GM18909 (cell line): Measurements from ENCODE around the gene NDUFB7.

ENCODE experiments used
- ATAC-seq: cut with Tn5 transposase; IDR thresholded peaks from one replicate; pipeline ENCODE4 v1.9.1; 2021; ENCODE audit warnings: mild to moderate bottlenecking; ENCODE audit not compliant: unreplicated experiment, poor library complexity

NDUFB7 gene

GRCh38 chr19:14528419-14529253, 43.2 kb downstream of the NDUFB7 start:
- ATAC-seq, result no peak

- no peak for ATAC-seq
Measured at GRCh38 chr19:14526423-14526822, 45.4 kb downstream of the NDUFB7 start.

GRCh38 chr19:14525729-14526128, 46.1 kb downstream of the NDUFB7 start:
- no peak for ATAC-seq

GRCh38 chr19:14520543-14520942, 51.3 kb downstream of the NDUFB7 start:
- ATAC-seq, result no peak

- no peak for ATAC-seq
Measured at GRCh38 chr19:14519860-14520407, 51.9 kb downstream of the NDUFB7 start.

GRCh38 chr19:14519245-14519859, 52.5 kb downstream of the NDUFB7 start:
- ATAC-seq, result no peak

GRCh38 chr19:14517840-14518505, 53.9 kb downstream of the NDUFB7 start, which contains the start of gene DNAJB1:
DNAJB1 (minus strand) TSS chr19:14518397; CDS start chr19:14518349, 48 bp downstream.
- peak; percentile 75 for ATAC-seq

- peak; percentile 2 for ATAC-seq
Measured at GRCh38 chr19:14517446-14517839, 54.4 kb downstream of the NDUFB7 start.

GRCh38 chr19:14516746-14517438, 55.0 kb downstream of the NDUFB7 start:
- no peak for ATAC-seq
